ENCODE measurements around the gene MCCC2.
"Not testable (repeated sequence)": the region's sequence is repeated elsewhere in the genome, so short reads cannot be mapped to it uniquely, and the experiment has no call there.

MCCC2 gene

GRCh38 chr5:71632168-71632567 lies 45.0 kb downstream of the MCCC2 start:
- Histone ChIP-seq H3K27ac (no peak overlapping the region), H3K36me3 (replicated peaks) (no peaks in the 10 kb centered on the region), H3K27me3 (replicated peaks) (no peaks in the 10 kb centered on the region), H3K4me3 (ENCODE audit: low read depth, low read length) (no peak overlapping the region)
- TF ChIP-seq, protein P1, sequence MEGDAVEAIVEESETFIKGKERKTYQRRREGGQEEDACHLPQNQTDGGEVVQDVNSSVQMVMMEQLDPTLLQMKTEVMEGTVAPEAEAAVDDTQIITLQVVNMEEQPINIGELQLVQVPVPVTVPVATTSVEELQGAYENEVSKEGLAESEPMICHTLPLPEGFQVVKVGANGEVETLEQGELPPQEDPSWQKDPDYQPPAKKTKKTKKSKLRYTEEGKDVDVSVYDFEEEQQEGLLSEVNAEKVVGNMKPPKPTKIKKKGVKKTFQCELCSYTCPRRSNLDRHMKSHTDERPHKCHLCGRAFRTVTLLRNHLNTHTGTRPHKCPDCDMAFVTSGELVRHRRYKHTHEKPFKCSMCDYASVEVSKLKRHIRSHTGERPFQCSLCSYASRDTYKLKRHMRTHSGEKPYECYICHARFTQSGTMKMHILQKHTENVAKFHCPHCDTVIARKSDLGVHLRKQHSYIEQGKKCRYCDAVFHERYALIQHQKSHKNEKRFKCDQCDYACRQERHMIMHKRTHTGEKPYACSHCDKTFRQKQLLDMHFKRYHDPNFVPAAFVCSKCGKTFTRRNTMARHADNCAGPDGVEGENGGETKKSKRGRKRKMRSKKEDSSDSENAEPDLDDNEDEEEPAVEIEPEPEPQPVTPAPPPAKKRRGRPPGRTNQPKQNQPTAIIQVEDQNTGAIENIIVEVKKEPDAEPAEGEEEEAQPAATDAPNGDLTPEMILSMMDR (IDR thresholded peaks at IDR 0.05; ENCODE audit: low read depth, low read length, missing control alignments): no peak
- in situ Hi-C loops (cut with HindIII; ENCODE audit: low pct_ligation_motif_present, low sequenced_read_pairs): no loop called here
- DNase-seq: no peak

DNA sequence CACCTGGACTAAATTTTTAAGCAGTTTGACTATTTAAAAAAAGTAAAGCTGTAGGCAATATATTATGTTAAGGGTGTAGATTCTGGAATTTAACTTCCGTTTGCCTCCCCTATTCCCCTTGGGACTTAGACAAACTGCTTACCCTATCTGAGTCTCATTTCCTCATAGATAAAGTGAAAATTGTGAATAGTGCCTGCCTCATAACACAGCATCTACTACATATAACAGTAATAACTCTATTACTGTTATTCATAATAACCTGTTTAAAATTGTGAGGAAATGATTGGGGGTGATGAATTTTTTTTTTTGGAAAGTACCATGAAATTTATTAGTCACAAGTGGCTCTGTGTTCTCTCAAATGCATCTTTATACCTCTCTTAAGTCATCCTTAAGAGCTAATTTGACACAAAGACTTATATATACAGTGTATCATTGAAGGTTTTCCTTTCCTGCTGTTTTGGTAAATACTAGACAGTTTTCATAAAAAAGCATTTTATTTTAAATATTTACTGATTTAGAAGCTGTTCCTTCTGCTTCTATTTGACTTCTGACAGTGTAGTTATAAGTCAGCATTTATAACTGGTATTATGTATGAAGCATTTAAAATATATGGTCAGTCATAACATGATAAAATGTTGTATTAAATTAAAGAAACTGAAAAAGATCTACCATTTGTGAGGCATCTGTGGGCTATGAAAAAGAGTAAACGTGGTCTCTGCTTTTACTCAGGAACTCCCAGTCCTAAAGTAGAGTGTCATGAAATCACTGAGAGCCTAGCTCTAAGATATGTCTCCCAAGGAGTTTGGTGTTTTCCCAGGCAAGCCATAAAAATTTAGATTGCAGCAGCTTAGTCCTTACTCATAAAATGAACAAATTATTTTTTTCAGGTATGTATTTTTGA lies 46.4 kb downstream of the MCCC2 start:
- Histone ChIP-seq H3K27ac (no peak overlapping the region), H3K27me3 (replicated peaks) (no peaks in the 10 kb centered on the region), H3K36me3 (replicated peaks) (no peaks in the 10 kb centered on the region), H3K4me3 (ENCODE audit: low read depth, low read length) (no peak overlapping the region)
- DNase-seq: no peak
- TF ChIP-seq, protein P1 (IDR thresholded peaks at IDR 0.05; ENCODE audit: low read depth, low read length, missing control alignments): no peak
- in situ Hi-C loops (cut with HindIII; ENCODE audit: low pct_ligation_motif_present, low sequenced_read_pairs): no loop called here

DNA sequence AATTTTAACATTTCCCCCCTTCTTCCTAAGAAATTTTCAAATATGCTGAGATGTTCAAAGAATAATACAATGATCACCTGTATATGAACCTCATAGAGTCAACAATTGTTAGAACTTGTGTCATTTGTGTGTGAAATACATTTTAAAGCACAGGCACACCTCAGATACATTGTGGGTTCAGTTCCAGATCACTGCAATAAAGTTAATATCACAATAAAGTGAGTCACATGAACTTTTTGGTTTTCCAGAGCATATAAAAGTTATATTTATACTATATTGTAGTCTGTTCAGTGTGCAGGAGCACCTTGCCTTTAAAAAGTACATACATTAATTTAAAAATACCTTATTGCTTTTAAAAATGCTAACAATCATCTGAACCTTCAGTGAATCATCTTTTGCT lies 50.0 kb downstream of the MCCC2 start:
- H3K27ac ChIP-seq: no peak overlapping the region
- no peak for DNase-seq
- no peaks in the 10 kb centered on the region for H3K36me3 ChIP-seq (replicated peaks)
- no peaks in the 10 kb centered on the region for H3K27me3 ChIP-seq (replicated peaks)
- H3K4me3 ChIP-seq (ENCODE audit: low read depth, low read length): no peak overlapping the region
- TF ChIP-seq, protein P1 (IDR thresholded peaks at IDR 0.05; ENCODE audit: low read depth, low read length, missing control alignments): no peak
- in situ Hi-C loops (cut with HindIII; ENCODE audit: low pct_ligation_motif_present, low sequenced_read_pairs): no loop called here

DNA sequence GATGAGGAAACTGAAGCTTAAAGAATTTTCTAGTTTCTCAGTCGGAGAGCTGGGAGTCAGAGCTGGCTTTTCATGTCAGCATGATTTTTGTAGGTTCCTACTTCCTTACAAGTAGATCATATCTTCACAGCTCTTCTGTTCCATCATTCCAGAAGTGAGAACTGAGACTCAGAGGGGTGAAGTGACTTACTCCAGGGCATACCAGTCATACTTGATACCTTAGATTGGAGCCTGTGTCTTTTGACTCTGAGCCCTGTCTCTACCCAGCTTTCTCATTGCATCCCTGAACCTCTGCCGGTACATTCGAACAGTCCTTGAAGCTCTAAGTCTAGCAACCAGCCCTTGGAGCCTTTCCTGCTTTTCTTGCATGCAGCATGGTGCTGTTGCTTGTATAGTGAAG lies 53.3 kb downstream of the MCCC2 start:
- Histone ChIP-seq H3K4me3 (ENCODE audit: low read depth, low read length) (no peak overlapping the region), H3K27me3 (replicated peaks) (no peaks in the 10 kb centered on the region), H3K36me3 (replicated peaks) (no peaks in the 10 kb centered on the region), H3K27ac (no peak overlapping the region)
- in situ Hi-C loops (cut with HindIII; ENCODE audit: low pct_ligation_motif_present, low sequenced_read_pairs): no loop called here
- no peak for DNase-seq
- TF ChIP-seq, protein P1 (IDR thresholded peaks at IDR 0.05; ENCODE audit: low read depth, low read length, missing control alignments): no peak

DNA sequence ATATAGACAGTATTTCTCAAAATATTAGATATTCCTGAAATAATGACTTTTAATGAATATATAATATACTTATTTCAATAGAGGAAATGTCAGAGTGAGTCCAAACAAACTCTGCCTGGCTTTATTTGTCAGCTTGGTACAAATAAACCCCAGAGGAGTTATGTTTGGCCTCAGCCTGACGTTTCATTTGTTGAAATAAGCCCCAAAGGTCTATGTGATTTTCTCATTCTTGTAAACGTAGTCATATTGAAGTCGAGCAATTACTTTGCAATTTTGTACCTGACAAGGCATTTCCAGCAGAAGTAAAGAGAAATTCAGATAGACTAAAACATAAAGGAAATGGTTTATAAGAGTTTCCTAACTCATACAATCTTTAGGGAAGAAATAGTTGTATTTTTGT lies 57.9 kb downstream of the MCCC2 start:
- Histone ChIP-seq H3K4me3 (ENCODE audit: low read depth, low read length) (no peak overlapping the region), H3K27me3 (replicated peaks) (no peaks in the 10 kb centered on the region), H3K27ac (no peak overlapping the region), H3K36me3 (replicated peaks) (peaks cover 3% of the 10 kb centered on the region)
- TF ChIP-seq, protein P1 (IDR thresholded peaks at IDR 0.05; ENCODE audit: low read depth, low read length, missing control alignments): no peak
- DNase-seq: no peak
- in situ Hi-C loops (cut with HindIII; ENCODE audit: low pct_ligation_motif_present, low sequenced_read_pairs): no loop called here

- in situ Hi-C loops (cut with HindIII; ENCODE audit: low pct_ligation_motif_present, low sequenced_read_pairs); DNase-seq; H3K27me3 ChIP-seq (replicated peaks); H3K36me3 ChIP-seq (replicated peaks); H3K4me3 ChIP-seq (ENCODE audit: low read depth, low read length); H3K27ac ChIP-seq: not testable (repeated sequence)
Observed at GRCh38 chr5:71650940-71651339, 63.8 kb downstream of the MCCC2 start.
